ENCODE results near the gene DLG2. TPM values are rescaled to one million over a fixed set of nuclear protein-coding genes. Genes with fewer than 3 reads are reported as not detected.

Gene DLG2
- total and polyA plus RNA-seq, 2 of the 4 experiments (the other 2 are of a cell fraction) = 0.31 to 0.36 TPM

DNA sequence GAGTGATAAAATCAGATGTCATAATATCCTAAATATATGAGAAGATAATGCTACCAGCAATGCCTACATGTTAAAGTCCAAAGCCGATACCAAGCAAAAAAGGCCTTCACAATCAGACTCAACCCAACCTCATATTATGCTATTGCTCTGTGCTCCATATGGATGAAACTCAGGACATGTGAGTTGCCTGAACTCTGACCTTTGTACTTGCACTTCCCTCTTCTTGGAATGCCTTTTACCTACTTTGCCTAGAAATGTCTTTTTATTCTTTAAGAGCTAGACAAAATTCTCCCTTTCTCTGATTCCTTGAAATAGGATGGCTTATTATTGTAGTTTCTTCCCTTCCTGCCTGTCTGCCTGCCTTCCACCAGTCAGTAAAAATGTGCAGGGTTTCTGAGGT is 1386.3 kb downstream of the DLG2 start:
- Histone ChIP-seq H4K20me1 (ENCODE audit: insufficient read depth, low read length) (no peaks in the 10 kb centered on the region), H3K9ac (ENCODE audit: low read depth, low read length) (no peak overlapping the region), H2AK9ac (replicated peaks; ENCODE audit: low read depth, low read length, poor library complexity) (no peak overlapping the region), H3K4ac (ENCODE audit: low read depth, low read length) (no peak overlapping the region), H3K9me3 (ENCODE audit: control insufficient read depth, insufficient read depth, low read length) (no peaks in the 10 kb centered on the region), H4K8ac (ENCODE audit: low read depth in 2 of 2, low read length in 2 of 2) (no peak overlapping the region), H3K14ac (replicated peaks; ENCODE audit: low read depth, low read length) (no peak overlapping the region), H3K27ac (ENCODE audit: insufficient read depth, low read length) (no peak overlapping the region), H3K4me1 (ENCODE audit: control insufficient read depth, insufficient read depth, low read length) (no peaks in the 10 kb centered on the region), H3K79me1 (ENCODE audit: low read depth in 1 of 2, low read length in 2 of 2) (no peaks in the 10 kb centered on the region), H3K18ac (ENCODE audit: low read depth, low read length) (no peak overlapping the region), H4K5ac (ENCODE audit: low read depth, low read length) (no peak overlapping the region), H2AK5ac (ENCODE audit: low read depth, low read length) (no peak overlapping the region), H3K56ac (ENCODE audit: extremely low read depth, insufficient read depth, low read length) (no peak overlapping the region), H2BK15ac (ENCODE audit: low read depth, low read length) (no peak overlapping the region), H2BK5ac (ENCODE audit: low read depth, low read length, poor library complexity, severe bottlenecking) (no peak overlapping the region), H3K23ac (ENCODE audit: low read depth, low read length) (no peak overlapping the region), H3K27me3 (ENCODE audit: control insufficient read depth, insufficient read depth, low read length) (no peaks in the 10 kb centered on the region), H2AFZ (replicated peaks; ENCODE audit: low read length, poor library complexity) (no peak overlapping the region), H3K4me3 (ENCODE audit: insufficient read depth, low read depth, low read length) (no peak overlapping the region), H2BK20ac (ENCODE audit: low read depth, low read length) (no peak overlapping the region), H3K36me3 (ENCODE audit: control insufficient read depth, insufficient read depth, low read length) (no peaks in the 10 kb centered on the region), H2BK120ac (ENCODE audit: low read depth, low read length) (no peak overlapping the region), H3K9me1 (ENCODE audit: insufficient read depth, low read length) (no peaks in the 10 kb centered on the region), H4K91ac (ENCODE audit: insufficient read depth, low read depth, low read length) (no peak overlapping the region), H3K4me2 (ENCODE audit: low read depth, low read length) (no peak overlapping the region)
- ChIA-PET POLR2A (ENCODE audit: unreplicated experiment) (no interaction called here), CTCF (no interaction called here)
- dilution Hi-C loops (cut with HindIII; ENCODE audit: low sequenced_read_pairs, unreplicated experiment) = no loop called here
- ATAC-seq (ENCODE audit: low read depth) (no peak), DNase-seq (no peak)
- TF ChIP-seq CHD1 (IDR thresholded peaks at IDR 0.05; ENCODE audit: low read depth, low read length) (no peak), BHLHE40 (IDR thresholded peaks at IDR 0.05; ENCODE audit: low read depth, low read length) (no peak), FOS (IDR thresholded peaks at IDR 0.05; ENCODE audit: low read depth, low read length) (no peak), MXI1 (IDR thresholded peaks at IDR 0.05; ENCODE audit: borderline replicate concordance, low read depth, low read length) (no peak), MAZ (IDR thresholded peaks at IDR 0.05; ENCODE audit: borderline replicate concordance, low read depth, low read length) (no peak), CEBPB (IDR thresholded peaks at IDR 0.05; ENCODE audit: low read depth, low read length) (no peak), SMC3 (IDR thresholded peaks at IDR 0.05; ENCODE audit: low read depth, low read length) (no peak), RCOR1 (IDR thresholded peaks at IDR 0.05; ENCODE audit: insufficient replicate concordance, low read length) (no peak), RFX5 (IDR thresholded peaks at IDR 0.05; ENCODE audit: low read depth, low read length) (no peak), MAFK (IDR thresholded peaks at IDR 0.05; ENCODE audit: low read depth, low read length) (no peak)
- TF ChIP-seq, protein P1, sequence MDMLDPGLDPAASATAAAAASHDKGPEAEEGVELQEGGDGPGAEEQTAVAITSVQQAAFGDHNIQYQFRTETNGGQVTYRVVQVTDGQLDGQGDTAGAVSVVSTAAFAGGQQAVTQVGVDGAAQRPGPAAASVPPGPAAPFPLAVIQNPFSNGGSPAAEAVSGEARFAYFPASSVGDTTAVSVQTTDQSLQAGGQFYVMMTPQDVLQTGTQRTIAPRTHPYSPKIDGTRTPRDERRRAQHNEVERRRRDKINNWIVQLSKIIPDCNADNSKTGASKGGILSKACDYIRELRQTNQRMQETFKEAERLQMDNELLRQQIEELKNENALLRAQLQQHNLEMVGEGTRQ (IDR thresholded peaks at IDR 0.05; ENCODE audit: low read depth, low read length) = no peak
- TF ChIP-seq, protein P2, sequence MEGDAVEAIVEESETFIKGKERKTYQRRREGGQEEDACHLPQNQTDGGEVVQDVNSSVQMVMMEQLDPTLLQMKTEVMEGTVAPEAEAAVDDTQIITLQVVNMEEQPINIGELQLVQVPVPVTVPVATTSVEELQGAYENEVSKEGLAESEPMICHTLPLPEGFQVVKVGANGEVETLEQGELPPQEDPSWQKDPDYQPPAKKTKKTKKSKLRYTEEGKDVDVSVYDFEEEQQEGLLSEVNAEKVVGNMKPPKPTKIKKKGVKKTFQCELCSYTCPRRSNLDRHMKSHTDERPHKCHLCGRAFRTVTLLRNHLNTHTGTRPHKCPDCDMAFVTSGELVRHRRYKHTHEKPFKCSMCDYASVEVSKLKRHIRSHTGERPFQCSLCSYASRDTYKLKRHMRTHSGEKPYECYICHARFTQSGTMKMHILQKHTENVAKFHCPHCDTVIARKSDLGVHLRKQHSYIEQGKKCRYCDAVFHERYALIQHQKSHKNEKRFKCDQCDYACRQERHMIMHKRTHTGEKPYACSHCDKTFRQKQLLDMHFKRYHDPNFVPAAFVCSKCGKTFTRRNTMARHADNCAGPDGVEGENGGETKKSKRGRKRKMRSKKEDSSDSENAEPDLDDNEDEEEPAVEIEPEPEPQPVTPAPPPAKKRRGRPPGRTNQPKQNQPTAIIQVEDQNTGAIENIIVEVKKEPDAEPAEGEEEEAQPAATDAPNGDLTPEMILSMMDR (conservative IDR thresholded peaks at IDR 0.05; ENCODE audit: low read depth, low read length) = no peak
- intact Hi-C loops (cut with micrococcal nuclease) = no loop called here
- in situ Hi-C loops (cut with MboI; ENCODE audit: low sequenced_read_pairs) = no loop called here
- BruUV-seq (replicated peaks) = no TSS peak
- WGBS, 2 experiments (ENCODE audit: extremely low coverage in 2 of 2, insufficient read length in 1 of 2) = no CpG with 5 or more reads among the region's 1 CpG

Data from IMR-90 (cell line).